8988T (cell line): Measurements from ENCODE around the gene SS18L1.

Experiments used
- DNase-seq: peaks from one replicate; pipeline ENCODE4 v3.0.0; 2011

Gene SS18L1

DNA sequence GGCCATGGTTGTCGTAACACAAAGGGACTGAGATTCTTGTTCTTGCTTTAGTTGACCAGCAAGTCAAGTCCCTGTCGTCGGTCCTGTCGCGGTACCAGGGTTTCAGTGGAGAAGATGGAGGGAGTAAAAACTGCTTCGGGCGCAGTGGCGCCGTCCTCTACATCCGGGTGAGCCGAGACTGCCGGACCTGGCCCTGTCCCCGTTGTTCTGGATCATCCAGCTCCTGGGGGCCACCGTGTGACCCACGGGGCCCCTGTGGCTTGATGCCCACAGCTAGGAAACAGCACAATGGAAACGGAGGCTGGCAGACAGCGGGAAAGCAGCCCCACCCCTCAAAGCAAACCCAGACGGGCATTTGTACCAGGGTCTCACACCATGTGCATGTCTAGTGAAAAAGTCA is 54.2 kb downstream of the SS18L1 start:
- no peak for DNase-seq

DNA sequence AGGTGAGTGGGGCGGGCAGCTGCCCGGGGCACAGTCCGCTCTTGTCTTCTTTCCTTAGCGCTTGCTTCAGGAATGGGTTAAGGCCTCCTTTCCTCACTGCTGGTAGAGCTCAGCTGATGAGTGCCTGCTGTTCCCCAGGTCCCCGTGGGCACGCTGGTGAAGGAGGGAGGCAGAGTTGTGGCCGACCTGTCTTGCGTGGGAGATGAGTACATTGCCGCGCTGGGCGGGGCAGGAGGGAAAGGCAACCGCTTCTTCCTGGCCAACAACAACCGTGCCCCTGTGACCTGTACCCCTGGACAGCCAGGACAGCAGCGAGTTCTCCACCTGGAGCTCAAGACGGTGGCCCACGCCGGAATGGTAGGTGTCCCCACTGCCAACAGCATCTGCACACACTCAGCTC is 54.9 kb downstream of the SS18L1 start:
- no peak for DNase-seq

DNA sequence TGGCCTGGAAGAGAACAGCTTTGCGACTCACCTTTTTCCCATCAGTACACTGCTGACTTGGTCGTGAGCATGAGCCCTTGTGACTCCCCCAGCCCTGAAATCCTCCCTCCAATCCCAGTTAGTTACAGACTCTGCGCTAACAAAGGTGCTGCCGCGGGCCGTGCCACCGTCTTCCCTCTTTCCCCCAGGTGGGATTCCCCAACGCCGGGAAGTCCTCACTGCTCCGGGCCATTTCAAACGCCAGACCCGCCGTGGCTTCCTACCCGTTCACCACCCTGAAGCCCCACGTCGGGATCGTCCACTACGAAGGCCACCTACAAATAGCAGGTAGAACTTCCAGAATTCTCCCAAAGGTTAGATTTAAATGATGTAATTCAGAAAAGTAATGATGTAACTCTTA is 55.4 kb downstream of the SS18L1 start:
- no peak for DNase-seq

DNA sequence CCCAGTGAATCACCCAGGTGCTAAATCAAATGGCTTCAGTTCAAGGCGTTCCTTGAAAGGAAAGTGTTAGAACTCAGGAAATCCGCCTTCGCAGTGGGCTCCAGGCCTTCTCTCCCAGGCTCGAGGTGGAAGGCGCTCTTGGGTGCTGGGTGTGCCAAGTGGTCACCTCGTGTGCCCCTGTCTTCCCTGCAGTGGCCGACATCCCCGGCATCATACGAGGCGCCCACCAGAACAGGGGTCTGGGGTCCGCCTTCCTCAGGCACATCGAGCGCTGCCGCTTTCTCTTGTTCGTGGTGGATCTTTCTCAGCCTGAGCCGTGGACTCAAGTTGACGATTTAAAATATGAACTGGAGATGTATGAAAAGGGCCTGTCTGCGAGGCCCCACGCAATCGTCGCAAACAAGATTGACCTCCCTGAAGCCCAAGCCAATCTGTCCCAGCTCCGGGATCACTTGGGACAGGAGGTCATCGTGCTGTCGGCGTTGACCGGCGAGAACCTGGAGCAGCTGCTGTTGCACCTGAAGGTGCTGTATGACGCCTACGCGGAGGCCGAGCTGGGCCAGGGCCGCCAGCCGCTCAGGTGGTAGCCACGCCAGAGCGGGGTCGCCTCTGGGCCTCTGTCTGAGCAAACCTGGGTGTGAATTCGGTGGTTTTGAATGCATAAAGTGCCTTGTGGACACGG is 57.1 kb downstream of the SS18L1 start:
- DNase-seq: no peak

DNA sequence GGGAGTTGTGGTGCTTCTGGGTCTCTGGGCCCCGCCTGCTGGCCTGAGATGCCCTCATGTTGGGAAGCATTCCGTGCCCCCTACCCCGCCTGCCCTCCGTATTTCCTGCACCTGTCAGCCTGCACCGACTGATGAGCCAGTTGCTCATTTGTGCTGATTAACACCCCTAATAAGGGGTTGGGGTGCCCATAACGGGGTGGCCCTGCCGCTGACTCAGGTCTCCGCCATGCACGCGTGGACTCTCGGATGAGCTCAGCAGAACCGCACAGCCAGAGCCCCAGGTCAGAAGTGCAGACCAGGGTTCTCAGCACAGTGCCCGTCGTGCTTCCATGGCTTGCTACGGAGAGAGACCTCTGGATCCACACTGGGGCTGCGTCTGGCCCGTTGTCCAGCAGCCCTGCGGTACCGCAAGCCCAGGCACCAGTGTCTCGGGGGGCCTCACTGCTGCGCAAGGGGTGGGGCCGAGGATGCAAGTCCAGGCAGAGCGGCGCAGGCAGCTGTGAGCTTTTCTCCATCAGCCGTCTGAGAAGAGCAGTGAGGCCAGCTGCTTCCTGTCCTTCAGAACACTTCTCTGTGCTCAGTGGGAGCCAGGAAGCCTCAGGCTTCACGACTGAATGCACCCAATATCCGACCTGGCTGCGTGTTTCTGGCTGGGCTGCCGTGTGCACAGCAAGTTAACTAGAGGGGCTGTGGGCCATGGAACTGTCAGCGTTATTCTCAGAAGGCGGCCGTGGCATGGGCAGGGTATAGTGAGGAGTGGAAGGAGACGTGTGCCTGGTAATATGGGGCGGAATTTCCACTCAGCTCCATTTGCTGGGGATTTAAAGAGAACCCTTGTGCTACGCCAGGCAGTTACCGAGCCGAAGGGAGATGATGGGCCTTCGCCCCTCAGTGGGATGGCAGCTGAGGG is 57.9 kb downstream of the SS18L1 start:
- no peak for DNase-seq

DNA sequence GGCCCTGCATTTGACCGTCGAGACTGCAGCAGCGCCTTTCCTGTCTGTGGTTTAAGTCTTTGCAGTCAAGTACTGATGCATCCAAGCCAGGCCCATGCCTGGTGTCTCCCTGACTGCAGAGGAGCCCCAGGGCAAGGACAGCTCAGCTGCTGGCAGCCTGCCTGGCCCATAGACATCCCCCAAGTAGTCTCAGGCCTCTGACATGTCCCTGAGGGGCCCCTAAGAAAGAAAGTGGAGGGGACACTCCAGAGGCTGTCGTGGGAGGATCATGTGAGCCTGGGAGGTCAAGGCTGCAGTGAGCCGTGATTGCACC is 58.5 kb downstream of the SS18L1 start:
- DNase-seq: no peak

DNA sequence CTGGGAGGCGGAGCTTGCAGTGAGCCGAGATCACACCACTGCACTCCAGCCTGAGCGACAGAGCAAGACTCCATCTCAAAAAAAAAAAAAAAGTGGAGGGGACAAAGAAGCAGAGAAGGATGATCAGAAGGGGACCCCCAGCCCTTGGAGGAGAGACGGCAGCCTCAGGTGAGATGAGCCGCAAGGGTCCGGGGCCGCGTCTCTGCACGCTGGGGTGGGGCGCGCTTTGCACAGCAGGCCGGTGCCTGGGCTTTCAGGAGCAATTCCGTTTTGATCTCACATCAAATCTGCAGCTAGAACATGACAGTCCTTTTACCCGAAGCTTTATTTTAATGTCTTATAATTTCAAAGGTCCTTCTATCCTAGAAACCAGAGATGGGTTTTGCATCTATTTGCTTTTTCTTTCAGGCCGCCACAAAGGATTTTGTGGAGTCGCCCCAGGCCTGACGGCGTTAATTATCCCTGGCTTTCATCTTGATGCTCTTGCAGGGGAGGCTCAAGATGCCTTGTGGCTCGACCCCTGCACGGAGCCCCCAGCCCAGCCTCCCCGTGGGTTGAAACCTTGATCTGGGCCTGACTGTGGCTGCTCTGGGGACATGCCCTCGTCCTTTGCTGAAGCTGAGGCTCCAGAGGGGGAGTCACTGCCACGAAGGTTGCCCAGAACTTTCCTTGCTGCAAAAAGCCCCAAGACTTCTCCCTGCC is 59.3 kb downstream of the SS18L1 start:
- no peak for DNase-seq

DNA sequence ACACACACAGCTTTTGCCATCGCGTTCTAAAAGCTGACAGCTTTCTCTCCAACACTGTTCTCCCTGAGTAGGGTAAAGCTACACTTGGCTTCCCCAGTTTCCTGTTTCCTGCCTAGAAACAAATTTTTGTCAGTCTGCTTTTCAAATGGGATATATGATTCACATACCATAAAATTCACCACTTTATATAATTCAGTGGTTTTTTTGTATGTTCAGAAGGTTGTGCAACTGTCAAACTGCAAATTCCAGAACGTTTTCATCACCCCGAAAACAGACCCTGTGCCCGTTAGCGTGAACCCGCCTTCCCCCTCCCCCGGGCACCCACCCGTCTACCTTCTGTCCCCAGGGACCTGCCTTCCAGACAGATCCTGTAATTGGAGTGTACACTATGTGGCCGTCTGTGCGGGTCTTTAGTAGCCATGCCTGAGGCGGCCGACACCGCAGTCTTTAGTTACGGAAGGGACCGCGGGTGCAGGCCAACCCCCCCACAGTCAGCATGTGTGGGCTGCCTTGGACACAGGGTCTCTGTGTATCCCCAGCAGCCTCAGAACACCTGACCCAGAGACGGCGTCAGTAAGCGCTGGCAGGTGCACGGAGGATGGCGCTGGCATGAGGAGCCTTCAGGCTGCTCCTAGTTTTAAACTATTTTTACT is 59.9 kb downstream of the SS18L1 start:
- DNase-seq: no peak

DNA sequence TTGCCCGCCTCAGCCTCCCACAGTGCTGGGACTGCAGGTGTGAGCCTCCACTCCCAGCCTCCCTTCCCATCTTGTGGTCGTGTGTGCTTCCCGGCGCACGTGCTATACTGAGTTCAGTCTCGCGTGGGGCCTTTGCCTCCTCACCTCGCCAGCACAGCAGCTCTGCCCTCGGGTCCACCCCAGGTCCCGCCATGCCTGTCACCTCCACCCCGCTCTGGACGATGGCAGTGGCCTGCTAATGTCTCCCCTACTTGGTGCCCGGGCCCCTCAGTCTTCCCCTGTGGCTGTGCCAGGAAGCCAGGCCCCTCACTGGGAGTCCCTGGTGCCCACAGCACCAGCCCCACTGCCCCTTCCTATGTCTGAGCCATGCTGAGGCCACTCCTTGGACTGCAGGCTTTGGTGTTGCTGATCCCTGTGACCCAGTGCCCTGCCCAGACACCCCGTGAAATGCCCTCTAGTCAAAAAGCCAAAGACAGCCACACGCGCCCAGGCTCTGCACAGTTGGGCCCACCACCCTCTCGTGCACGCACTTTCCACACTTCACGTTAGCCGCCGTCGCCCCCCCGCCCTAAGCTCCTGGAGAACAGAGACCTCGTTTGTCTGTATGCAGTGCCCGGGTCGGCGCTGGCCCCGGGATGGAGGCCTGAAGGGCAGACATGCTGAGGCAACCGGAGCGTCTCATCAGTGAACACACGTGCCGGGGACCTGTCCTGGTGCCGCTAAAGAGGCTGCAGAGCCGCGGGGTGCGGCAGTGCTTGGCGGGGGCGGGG is 62.2 kb downstream of the SS18L1 start:
- no peak for DNase-seq

DNA sequence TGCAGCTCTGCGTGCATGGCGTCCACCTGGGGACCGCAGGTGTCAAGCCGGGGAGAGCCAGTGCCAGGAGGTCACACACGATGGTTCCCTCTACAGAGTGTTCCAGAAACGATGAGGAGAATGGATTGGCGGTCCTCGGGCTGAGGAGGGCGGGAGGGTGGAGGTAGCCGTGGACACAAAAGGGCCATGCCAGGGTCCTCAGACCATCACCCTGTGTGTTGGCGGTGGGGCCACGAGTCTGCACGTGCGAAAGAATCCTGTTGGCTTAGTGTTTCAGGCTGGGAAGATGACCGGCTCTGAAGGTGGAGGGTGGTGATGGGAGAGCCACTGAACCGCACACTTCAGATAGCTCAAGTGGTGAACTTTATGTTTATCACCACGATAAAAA is 62.8 kb downstream of the SS18L1 start:
- no peak for DNase-seq

DNA sequence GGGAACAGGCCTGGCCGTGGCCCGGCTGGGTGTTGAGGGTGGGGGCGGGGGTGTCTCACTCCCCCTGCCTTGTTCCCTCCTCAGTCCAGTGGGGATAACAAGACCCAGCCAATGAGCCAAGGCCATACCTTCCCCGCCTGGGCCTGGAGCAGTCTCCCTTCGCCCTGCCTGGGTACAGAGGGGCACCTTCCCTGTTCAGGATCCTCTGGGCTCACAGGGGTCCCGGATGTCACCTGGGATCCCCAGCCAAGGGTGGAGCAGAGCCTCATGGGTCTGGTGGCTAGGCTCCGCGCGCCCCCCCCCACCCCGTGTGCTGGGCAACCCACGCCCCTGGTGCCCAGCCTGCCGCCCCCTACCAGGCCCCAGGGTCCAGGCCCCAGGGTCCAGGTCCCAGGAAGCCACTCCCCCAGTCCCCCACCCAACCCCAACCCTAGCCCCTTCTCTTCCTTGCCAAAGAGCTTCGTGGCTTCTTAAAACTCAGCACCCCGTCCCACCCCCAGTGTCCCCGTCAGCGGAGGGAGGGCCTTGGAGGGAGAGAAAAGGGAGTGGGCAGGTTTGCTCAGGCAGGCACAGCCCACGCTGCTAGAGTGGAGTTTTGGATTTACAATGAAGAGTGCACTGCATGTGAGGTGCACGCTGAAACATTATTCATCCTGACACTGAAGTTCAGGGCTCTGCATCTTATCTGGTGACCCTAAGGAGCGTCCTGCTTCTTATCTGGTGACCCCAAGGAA is 64.7 kb downstream of the SS18L1 start:
- no peak for DNase-seq

DNA sequence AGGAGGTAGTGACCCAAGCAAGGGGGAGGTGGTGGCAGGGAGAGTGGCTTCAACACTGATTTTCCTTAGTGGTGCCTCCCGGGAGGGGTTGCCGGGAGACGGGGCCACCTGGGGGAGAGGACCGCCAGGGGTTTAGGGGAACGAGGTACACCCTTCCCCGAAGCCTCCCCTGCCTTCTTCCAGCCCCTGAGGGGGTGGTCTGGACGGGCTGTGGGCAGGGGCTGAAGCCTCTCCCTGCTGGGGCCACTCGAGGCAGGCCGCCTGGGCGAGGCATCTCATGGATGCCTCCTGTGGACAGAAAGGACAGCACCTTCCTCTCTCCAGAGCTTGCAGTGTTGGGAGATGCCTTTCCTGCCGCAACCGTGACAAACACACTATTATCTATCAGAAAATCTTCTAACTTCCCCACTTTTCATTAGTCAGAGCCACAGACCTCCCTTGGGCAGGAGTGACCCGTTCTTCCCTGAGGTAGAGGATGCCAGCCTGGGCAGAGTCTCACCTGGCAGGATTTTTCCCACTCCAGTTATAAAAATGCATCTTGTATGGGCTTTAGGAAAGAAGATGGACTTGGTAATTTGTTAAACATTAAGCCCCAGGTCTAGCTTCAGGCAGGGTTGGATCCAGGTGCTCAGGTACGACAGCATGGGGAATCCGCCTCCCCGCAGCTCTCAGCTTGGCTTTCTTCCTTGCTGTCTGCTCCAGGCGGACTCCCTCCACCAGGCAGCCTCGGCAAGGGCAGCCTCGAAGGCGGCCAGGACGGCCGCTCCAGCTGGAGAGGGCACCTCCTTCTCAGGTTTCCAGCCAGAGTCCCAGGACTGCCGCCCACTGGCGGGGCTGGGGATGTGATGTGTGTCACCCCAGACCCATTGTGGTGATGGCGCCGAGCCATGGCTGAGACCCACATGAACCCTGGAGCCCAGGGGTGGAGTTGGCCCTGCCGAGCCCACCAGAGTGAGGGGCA is 65.5 kb downstream of the SS18L1 start:
- no peak for DNase-seq

DNA sequence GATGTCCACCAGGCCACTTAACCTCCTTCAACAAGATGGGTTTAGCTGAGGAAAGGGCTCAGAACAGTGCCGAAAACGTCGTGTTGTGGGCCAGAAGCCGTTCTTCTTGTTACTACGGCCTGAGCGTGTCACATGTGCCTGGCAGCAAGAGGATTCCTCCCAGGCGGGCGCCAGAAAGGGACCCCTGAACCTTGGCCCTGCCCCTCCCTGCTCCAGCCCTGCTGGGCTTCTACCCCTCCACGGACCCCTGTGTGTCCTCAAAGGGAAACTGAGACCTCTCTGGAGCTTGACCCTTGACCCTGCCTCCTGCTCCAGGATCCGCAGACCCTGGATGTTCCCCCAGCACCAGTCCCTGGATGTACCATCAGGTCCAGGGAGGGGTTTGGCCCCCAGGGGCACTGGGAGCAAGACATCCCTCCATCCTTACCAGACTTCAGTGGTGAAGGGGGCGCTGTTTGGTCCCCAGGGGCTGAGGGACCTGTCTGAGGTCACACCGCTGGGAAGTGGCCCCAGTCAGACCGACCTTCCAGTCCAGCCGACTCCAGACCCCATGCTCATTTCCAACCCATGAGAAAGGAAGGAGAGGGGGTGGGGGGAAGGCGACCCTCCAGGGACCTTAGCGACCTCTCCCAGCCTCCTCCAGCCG is 66.4 kb downstream of the SS18L1 start:
- no peak for DNase-seq

DNA sequence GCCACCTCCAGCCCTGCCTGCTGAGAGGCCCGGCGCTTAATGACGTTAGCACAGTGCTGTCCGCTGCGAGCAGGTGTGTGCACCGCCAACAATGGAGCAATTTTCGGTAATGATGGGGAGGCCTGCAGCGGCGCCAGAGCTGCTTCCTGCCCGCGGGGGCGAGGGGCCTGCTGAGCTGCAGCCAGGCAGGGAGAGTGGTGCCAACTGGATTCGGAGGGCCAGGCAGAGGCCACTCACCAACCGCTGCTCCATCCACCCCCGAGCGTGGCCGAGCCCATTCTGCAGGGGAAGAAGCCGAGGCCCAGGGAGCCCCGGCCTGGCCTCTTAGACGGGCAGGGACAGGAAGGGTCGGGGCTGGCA is 66.9 kb downstream of the SS18L1 start:
- DNase-seq: no peak

DNA sequence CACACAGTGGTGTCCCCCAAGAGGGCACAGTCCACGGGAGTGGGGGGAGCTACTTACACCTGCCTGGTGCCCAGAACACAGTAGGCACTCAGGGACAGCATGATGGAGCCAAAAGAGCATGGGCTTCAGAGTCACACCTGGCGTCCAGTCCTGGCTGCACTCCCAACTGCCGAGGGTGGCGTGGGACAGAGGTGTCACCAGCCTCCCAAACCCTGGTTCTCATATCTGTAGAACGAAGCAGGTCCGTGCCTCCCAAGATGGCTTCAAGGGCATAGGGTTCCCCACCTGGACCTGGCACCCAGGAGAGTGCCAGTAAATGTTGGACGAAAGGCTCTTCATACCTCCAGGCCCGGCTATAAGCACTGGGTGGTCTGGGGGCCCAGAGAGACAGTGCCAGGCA is 67.6 kb downstream of the SS18L1 start:
- no peak for DNase-seq

DNA sequence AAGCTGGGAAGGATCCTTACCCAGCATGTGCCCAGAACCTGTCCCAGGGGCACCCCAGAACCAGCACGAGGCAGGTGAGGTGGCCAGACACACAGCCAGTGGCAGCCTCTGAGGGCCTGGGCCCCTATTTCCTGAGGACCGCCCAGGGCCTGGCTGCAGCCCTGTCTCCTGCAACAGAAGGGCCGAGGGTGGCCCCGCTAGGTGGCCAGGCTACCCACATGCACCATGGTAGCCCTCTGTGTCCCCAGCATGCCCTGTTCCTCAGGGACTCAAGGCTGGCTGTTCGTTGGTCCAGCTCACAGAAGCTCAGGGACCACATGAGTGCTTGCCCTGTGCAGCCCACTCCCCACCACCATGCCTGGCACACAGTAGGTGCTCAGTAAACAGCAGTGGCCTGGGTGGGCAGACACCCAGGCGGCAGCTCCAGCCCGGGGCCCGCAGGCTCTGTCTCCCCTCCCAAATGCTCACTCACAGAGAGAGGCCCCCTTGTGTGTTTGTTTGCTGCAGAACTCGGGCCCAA is 68.3 kb downstream of the SS18L1 start:
- DNase-seq: no peak

DNA sequence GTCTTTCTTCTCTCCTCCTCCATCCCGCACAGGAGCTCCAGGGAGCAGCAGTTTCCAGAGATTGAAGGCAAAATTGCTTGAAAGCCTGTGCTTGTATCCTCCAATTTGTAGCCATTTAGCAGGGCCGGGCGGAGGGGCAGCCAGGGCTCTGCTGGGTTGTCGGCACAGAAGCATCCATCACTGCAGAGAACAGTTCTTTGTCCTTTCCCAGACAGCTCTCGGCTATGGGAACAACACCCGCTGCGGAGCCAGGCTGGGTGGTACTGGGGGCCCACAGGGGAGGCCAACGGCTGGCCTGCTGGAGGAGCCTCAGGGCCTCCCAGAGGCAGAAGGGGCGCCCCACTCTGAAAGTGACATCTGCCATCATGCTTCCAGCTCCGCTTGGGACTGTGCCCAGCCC is 68.7 kb downstream of the SS18L1 start:
- no peak for DNase-seq

DNA sequence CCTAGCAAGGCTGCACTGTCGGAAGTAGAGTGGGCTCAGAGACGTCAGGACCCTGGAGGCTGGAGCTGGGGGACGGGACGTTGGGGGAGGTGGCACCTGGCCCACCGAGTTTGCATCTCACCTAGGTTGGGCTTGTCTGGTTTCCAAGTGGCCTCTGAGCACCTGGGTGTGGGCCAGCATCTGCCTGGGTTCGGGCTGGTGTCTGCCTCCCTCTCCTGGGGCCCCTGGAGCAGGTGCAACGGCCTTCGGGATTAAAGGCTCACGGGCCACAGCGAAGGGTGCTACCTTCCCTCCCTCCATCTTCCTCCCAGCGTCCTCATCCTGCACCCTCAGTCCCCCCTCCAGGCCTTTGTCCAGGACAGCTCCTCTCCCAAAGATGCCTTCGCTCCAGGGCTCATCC is 70.5 kb downstream of the SS18L1 start:
- no peak for DNase-seq

DNA sequence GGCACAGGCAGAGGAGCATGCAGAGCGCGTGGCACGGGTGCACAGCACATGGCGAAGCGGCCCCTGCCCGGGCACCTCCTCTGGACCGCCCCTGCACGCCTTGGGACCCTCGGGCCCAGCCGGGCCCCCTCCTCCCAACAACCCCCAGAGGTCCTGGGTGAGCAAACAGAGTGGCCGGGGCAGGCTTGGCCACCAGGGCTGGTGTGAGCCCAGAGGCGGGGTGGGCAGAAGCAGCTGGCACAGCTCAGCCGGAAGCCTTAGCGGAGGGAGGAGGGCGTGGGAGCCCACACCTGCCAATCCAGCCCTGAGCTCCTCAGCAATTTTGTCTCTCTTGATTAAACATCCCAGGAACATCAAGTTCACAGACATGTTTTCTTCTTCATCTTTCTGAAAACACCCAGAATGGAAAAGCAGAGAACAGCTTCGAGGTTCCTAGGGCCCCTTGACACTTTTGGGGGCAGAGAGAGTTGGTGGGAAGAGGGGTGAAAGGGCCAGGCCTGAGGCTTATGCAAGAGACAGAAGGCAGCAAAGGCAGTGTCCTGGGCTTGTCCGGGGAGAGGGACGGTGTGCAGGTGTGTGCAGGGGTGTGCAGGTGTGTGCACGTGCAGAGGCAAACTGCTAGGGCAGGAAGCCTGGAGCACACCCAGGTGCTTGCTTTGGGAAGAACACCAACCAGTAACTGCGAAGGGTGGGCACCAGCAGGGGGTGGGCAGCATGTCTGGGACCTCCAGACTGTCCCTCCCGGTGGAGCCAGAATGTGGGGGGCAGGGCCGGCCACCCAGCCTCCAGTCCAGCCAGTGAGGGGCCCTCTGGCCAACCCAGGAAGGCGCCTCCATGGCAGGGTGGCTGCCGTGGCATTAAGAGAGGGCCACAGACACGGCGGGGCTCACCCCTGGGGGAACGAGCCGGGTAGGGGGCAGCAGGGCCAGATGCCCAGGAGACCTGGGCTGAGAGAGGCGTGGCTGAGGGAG is 71.7 kb downstream of the SS18L1 start:
- DNase-seq: no peak
